Measurements from ENCODE around the gene SRGAP1. TPM values are rescaled to one million over a fixed set of nuclear protein-coding genes. Genes with fewer than 3 reads are reported as not detected.

The SRGAP1 gene
- total and polyA plus RNA-seq, 2 of the 4 experiments (the other 2 are of a cell fraction) = 10.0 to 10.2 TPM

DNA sequence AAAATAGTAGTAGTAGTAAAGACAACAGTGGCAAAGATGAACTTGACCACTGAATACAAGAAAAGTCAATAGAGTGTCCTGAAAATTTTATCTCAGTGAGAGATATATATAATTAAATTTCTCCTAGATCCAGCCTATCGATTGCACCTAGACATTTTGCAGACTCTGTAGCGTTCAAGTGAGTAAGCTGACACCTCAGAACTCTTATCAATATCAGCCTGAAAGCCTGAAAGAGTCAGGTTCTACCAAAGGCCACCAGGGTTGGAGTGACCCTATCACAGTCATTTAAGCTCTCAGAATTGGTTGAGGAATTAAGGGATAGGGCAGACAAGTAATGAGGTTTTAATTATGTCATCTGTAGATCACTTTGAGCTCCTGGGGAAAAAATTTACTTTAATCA is 174.6 kb downstream of the SRGAP1 start:
- H2BK20ac ChIP-seq (ENCODE audit: low read depth, low read length) = no peak overlapping the region
- H3K4me2 ChIP-seq (ENCODE audit: low read depth, low read length) = no peak overlapping the region
- no peak overlapping the region for H2AK9ac ChIP-seq (replicated peaks; ENCODE audit: low read depth, low read length, poor library complexity)
- no peak for TF ChIP-seq RFX5 (IDR thresholded peaks at IDR 0.05; ENCODE audit: low read depth, low read length)
- no peak for TF ChIP-seq MAZ (IDR thresholded peaks at IDR 0.05; ENCODE audit: borderline replicate concordance, low read depth, low read length)
- no peak for DNase-seq
- no peak overlapping the region for H3K4ac ChIP-seq (ENCODE audit: low read depth, low read length)
- H3K9me1 ChIP-seq (ENCODE audit: insufficient read depth, low read length) = peaks cover 3% of the 10 kb centered on the region; the same call in 1 of the 2 replicates
- H3K9ac ChIP-seq (ENCODE audit: low read depth, low read length) = no peak overlapping the region
- no peak overlapping the region for H2AK5ac ChIP-seq (ENCODE audit: low read depth, low read length)
- ChIA-PET CTCF (interaction anchor here (1.0 kb wide), 1 partner anchor 163 kb away, joined by 4 read pairs; no protein-coding TSS in a partner anchor), POLR2A (ENCODE audit: unreplicated experiment) (no interaction called here)
- H3K27me3 ChIP-seq (ENCODE audit: control insufficient read depth, insufficient read depth, low read length) = no peaks in the 10 kb centered on the region
- H3K23ac ChIP-seq (ENCODE audit: low read depth, low read length) = no peak overlapping the region
- no peak overlapping the region for H4K91ac ChIP-seq (ENCODE audit: insufficient read depth, low read depth, low read length)
- no peak overlapping the region for H2BK15ac ChIP-seq (ENCODE audit: low read depth, low read length)
- no peak overlapping the region for H3K18ac ChIP-seq (ENCODE audit: low read depth, low read length)
- H2BK5ac ChIP-seq (ENCODE audit: low read depth, low read length, poor library complexity, severe bottlenecking) = no peak overlapping the region
- no TSS peak for BruUV-seq (replicated peaks)
- H3K4me3 ChIP-seq (ENCODE audit: insufficient read depth, low read depth, low read length) = no peak overlapping the region
- in situ Hi-C loops (cut with MboI; ENCODE audit: low sequenced_read_pairs) = no loop called here
- peaks cover 22% of the 10 kb centered on the region for H3K36me3 ChIP-seq (ENCODE audit: control insufficient read depth, insufficient read depth, low read length)
- H3K56ac ChIP-seq (ENCODE audit: extremely low read depth, insufficient read depth, low read length) = no peak overlapping the region
- H4K20me1 ChIP-seq (ENCODE audit: insufficient read depth, low read length) = no peaks in the 10 kb centered on the region
- intact Hi-C loops (cut with micrococcal nuclease) = loop anchor here (10.0 kb wide), 1 partner anchor 166 kb away; no protein-coding TSS in a partner anchor
- dilution Hi-C loops (cut with HindIII; ENCODE audit: low sequenced_read_pairs, unreplicated experiment) = no loop called here
- H3K4me1 ChIP-seq (ENCODE audit: control insufficient read depth, insufficient read depth, low read length) = peaks cover 3% of the 10 kb centered on the region; the same call in 1 of the 2 replicates
- no peaks in the 10 kb centered on the region for H3K9me3 ChIP-seq (ENCODE audit: control insufficient read depth, insufficient read depth, low read length)
- no peak overlapping the region for H3K14ac ChIP-seq (replicated peaks; ENCODE audit: low read depth, low read length)
- ATAC-seq (ENCODE audit: low read depth) = no peak
- no CpG with 5 or more reads among the region's 2 CpGs for WGBS, 2 experiments (ENCODE audit: extremely low coverage in 2 of 2, insufficient read length in 1 of 2)
- no peak overlapping the region for H2AFZ ChIP-seq (replicated peaks; ENCODE audit: low read length, poor library complexity)
- H4K5ac ChIP-seq (ENCODE audit: low read depth, low read length) = no peak overlapping the region
- no peak overlapping the region for H4K8ac ChIP-seq (ENCODE audit: low read depth in 2 of 2, low read length in 2 of 2)
- no peak overlapping the region for H2BK120ac ChIP-seq (ENCODE audit: low read depth, low read length)
- H3K27ac ChIP-seq (ENCODE audit: insufficient read depth, low read length) = no peak overlapping the region
- peaks cover 59 to 68% of the 10 kb centered on the region in 2 experiments for H3K79me1 ChIP-seq (ENCODE audit: low read depth in 1 of 2, low read length in 2 of 2)
